PC-3 (cell line): ENCODE results near the gene TTBK2. TPM values are rescaled to one million over a fixed set of nuclear protein-coding genes. Genes with fewer than 3 reads are reported as not detected.

Source experiments
- ATAC-seq: fragments of 200-7000 bp; cut with Tn5 transposase; 2 replicates; pipeline ENCODE4 v1.9.1; 2020; ENCODE audit warnings: mild to moderate bottlenecking, moderate library complexity
- BruUV-seq: library from RNA; stranded (reverse); fragments of 400-500 nt; replicated peaks from 2 replicates; lab custom pipeline; 2021; lab: Mats Ljungman, UMichigan
- CTCF ChIA-PET: fragments of 300-600 bp; sonication (Branson Sonifier 250); formaldehyde crosslinking; loops from one replicate; lab custom pipeline; 2022; ENCODE audit warnings: antibody characterized with exemption; lab: Charles Lee
- POLR2A ChIA-PET: fragments of 300-600 bp; sonication (Branson Sonifier 250); formaldehyde crosslinking; loops from one replicate; lab custom pipeline; 2022; ENCODE audit warnings: antibody characterized with exemption; ENCODE audit not compliant: unreplicated experiment; lab: Charles Lee
- DNase-seq: peaks from one replicate; pipeline ENCODE4 v3.0.0-alpha.2; 2015
- H2AFZ ChIP-seq: fragments of 300-600 bp; sonication (generic); 2 replicates; pipeline ENCODE4 v1.6.0; 2016; ENCODE audit warnings: antibody characterized with exemption, low read length
- H3F3A ChIP-seq: fragments of 300-600 bp; sonication (generic); one replicate; pipeline ENCODE4 v1.6.0; 2017; ENCODE audit warnings: antibody characterized with exemption, low read length, control low read depth, mild to moderate bottlenecking; ENCODE audit not compliant: unreplicated experiment
- H3K27ac ChIP-seq: fragments of 300-600 bp; sonication (generic); 2 replicates; pipeline ENCODE4 v1.5.1; 2016; ENCODE audit warnings: mild to moderate bottlenecking, low read length
- H3K27me3 ChIP-seq: fragments of 300-600 bp; sonication (generic); 2 replicates; pipeline ENCODE4 v1.6.1; 2016; ENCODE audit warnings: low read length, mixed read lengths
- H3K36me3 ChIP-seq: fragments of 300-600 bp; sonication (generic); 2 replicates; pipeline ENCODE4 v1.6.1; 2016; ENCODE audit warnings: low read depth, mixed run types, low read length, mixed read lengths
- H3K4me1 ChIP-seq: fragments of 300-600 bp; sonication (generic); 2 replicates; pipeline ENCODE4 v1.5.1; 2016; ENCODE audit warnings: low read length; ENCODE audit not compliant: insufficient read depth
- H3K4me2 ChIP-seq: fragments of 300-600 bp; sonication (generic); 2 replicates; pipeline ENCODE4 v1.6.0; 2016; ENCODE audit warnings: low read length
- H3K4me3 ChIP-seq: fragments of 300-600 bp; sonication (generic); 2 replicates; pipeline ENCODE4 v1.5.1; 2016; ENCODE audit warnings: mild to moderate bottlenecking, low read length, mixed read lengths
- H3K79me2 ChIP-seq: fragments of 300-600 bp; sonication (generic); 2 replicates; pipeline ENCODE4 v1.6.1; 2017; ENCODE audit warnings: low read length, mixed read lengths
- H3K9ac ChIP-seq: fragments of 300-600 bp; sonication (generic); 2 replicates; pipeline ENCODE4 v1.6.0; 2016; ENCODE audit warnings: mild to moderate bottlenecking, low read length
- H3K9me2 ChIP-seq: fragments of 300-600 bp; sonication (generic); replicated peaks from 2 replicates; pipeline ENCODE4 v1.6.1; 2016; ENCODE audit warnings: mixed run types, low read length, mixed read lengths
- H3K9me3 ChIP-seq: fragments of 300-600 bp; sonication (generic); 2 replicates; pipeline ENCODE4 v1.6.1; 2016; ENCODE audit warnings: low read length, mixed read lengths
- H4K20me1 ChIP-seq: fragments of 300-600 bp; sonication (generic); 2 replicates; pipeline ENCODE4 v1.6.1; 2016; ENCODE audit warnings: low read length, mixed read lengths
- CTCF ChIP-seq: fragments of 300-600 bp; sonication (generic); conservative IDR thresholded peaks from 2 replicates; pipeline ENCODE4 v1.5.1; 2017; ENCODE audit warnings: antibody characterized with exemption, low read depth, mild to moderate bottlenecking, low read length
- EZH2 ChIP-seq: fragments of 300-600 bp; sonication (generic); IDR thresholded peaks from one replicate; pipeline ENCODE4 v1.6.1; 2017; ENCODE audit warnings: antibody characterized with exemption, mild to moderate bottlenecking, low read length; ENCODE audit not compliant: unreplicated experiment
- EZH2phosphoT487 ChIP-seq: fragments of 300-600 bp; sonication (generic); IDR thresholded peaks from 2 replicates; pipeline ENCODE4 v1.6.1; 2018; ENCODE audit warnings: mild to moderate bottlenecking, antibody characterized with exemption, low read length, borderline replicate concordance
- intact Hi-C: fragments of 100-400 bp; cut with micrococcal nuclease; formaldehyde crosslinking; loops from 2 replicates; pipeline ENCODE4 v1.9.0; 2023
- total RNA-seq: library from RNA; depleted of rRNA; stranded (reverse); fragments of >200 nt; gene quantifications from 2 replicates; pipeline ENCODE4 v1.2.3, GENCODE V29; 2014

The TTBK2 gene
- total RNA-seq, 1 experiment from 2014 or later = 3.5 TPM

GRCh38 chr15:42785569-42785968 is 135.0 kb downstream of the TTBK2 start:
- no peaks in the 10 kb centered on the region for H3F3A ChIP-seq
- POLR2A ChIA-PET = no interaction called here
- no peak for DNase-seq
- no peak overlapping the region for H2AFZ ChIP-seq
- H3K9me3 ChIP-seq = no peaks in the 10 kb centered on the region
- no peak for ATAC-seq
- H3K36me3 ChIP-seq = no peaks in the 10 kb centered on the region
- intact Hi-C loops = no loop called here
- H3K4me3 ChIP-seq = no peak overlapping the region
- no peak overlapping the region for H3K27ac ChIP-seq
- H3K4me2 ChIP-seq = no peak overlapping the region
- TF ChIP-seq EZH2phosphoT487 = no peak
- no peaks in the 10 kb centered on the region for H3K9me2 ChIP-seq
- no peaks in the 10 kb centered on the region for H3K27me3 ChIP-seq
- CTCF ChIA-PET = interaction anchor here (0.6 kb wide), 1 partner anchor 46 kb away, joined by 7 read pairs; no protein-coding TSS in a partner anchor
- no peaks in the 10 kb centered on the region for H3K79me2 ChIP-seq
- no peaks in the 10 kb centered on the region for H3K4me1 ChIP-seq
- H4K20me1 ChIP-seq = no peaks in the 10 kb centered on the region
- BruUV-seq = no TSS peak
- no peak overlapping the region for H3K9ac ChIP-seq

- H3K9ac ChIP-seq = no peak overlapping the region
- DNase-seq (no peak), ATAC-seq (no peak)
- no peak overlapping the region for H2AFZ ChIP-seq
- no peaks in the 10 kb centered on the region for H4K20me1 ChIP-seq
- intact Hi-C loops = no loop called here
- no peaks in the 10 kb centered on the region for H3K36me3 ChIP-seq
- H3K4me3 ChIP-seq = no peak overlapping the region
- H3K9me3 ChIP-seq = no peaks in the 10 kb centered on the region
- H3K4me1 ChIP-seq = no peaks in the 10 kb centered on the region
- no peak overlapping the region for H3K4me2 ChIP-seq
- BruUV-seq = no TSS peak
- no peaks in the 10 kb centered on the region for H3K9me2 ChIP-seq
- H3K27me3 ChIP-seq = no peaks in the 10 kb centered on the region
- ChIA-PET POLR2A (interaction anchor here (0.6 kb wide), 1 partner anchor 331 kb away, joined by 8 read pairs; no protein-coding TSS in a partner anchor), CTCF (interaction anchor here (0.6 kb wide), 1 partner anchor 45 kb away, joined by 7 read pairs; no protein-coding TSS in a partner anchor)
- H3F3A ChIP-seq = no peaks in the 10 kb centered on the region
- TF ChIP-seq EZH2 (no peak), CTCF (no peak), EZH2phosphoT487 (no peak)
- H3K79me2 ChIP-seq = no peaks in the 10 kb centered on the region
- H3K27ac ChIP-seq = no peak overlapping the region
Observed at GRCh38 chr15:42784705-42785104, 135.9 kb downstream of the TTBK2 start.

GRCh38 chr15:42782716-42783115 is 137.9 kb downstream of the TTBK2 start:
- H3K27ac ChIP-seq = no peak overlapping the region
- H4K20me1 ChIP-seq = no peaks in the 10 kb centered on the region
- no peaks in the 10 kb centered on the region for H3K79me2 ChIP-seq
- H2AFZ ChIP-seq = no peak overlapping the region
- H3K9me2 ChIP-seq = no peaks in the 10 kb centered on the region
- H3K4me1 ChIP-seq = no peaks in the 10 kb centered on the region
- no peaks in the 10 kb centered on the region for H3K27me3 ChIP-seq
- no peak overlapping the region for H3K4me2 ChIP-seq
- H3K9me3 ChIP-seq = no peaks in the 10 kb centered on the region
- no peak for DNase-seq
- H3K36me3 ChIP-seq = no peaks in the 10 kb centered on the region
- H3F3A ChIP-seq = no peaks in the 10 kb centered on the region
- H3K4me3 ChIP-seq = no peak overlapping the region
- BruUV-seq = no TSS peak
- ATAC-seq = no peak
- no peak overlapping the region for H3K9ac ChIP-seq
- intact Hi-C loops = no loop called here
- POLR2A ChIA-PET = no interaction called here
- CTCF ChIA-PET = no interaction called here
- no peak for TF ChIP-seq EZH2phosphoT487
- no peak for TF ChIP-seq EZH2
- no peak for TF ChIP-seq CTCF
